Measurements from ENCODE around the gene CD79A.

Gene CD79A

GRCh38 chr19:41876847-41877832, at the start of gene CD79A:
CD79A (plus strand) TSS chr19:41877279; CDS start chr19:41877305, 26 bp downstream.
- in situ Hi-C loops (cut with MboI; ENCODE audit: low sequenced_read_pairs, unreplicated experiment), result no loop called here
- peak; percentile 84 for DNase-seq (ENCODE audit: low spot score)

GRCh38 chr19:41837981-41838708, 38.9 kb upstream of the CD79A start:
- TF ChIP-seq CTCF (IDR thresholded peaks at IDR 0.05; ENCODE audit: borderline replicate concordance, control extremely low read depth, extremely low read depth, insufficient read depth, missing control alignments), result no peak
- DNase-seq (ENCODE audit: low spot score), result no peak
- in situ Hi-C loops (cut with MboI; ENCODE audit: low sequenced_read_pairs, unreplicated experiment), result no loop called here

More at GRCh38 chr19:41876847-41877832, at the start of gene CD79A:
- no peak for TF ChIP-seq CTCF (IDR thresholded peaks at IDR 0.05; ENCODE audit: borderline replicate concordance, control extremely low read depth, extremely low read depth, insufficient read depth, missing control alignments)

GRCh38 chr19:41839211-41839610, 37.9 kb upstream of the CD79A start:
- in situ Hi-C loops (cut with MboI; ENCODE audit: low sequenced_read_pairs, unreplicated experiment), result no loop called here

GRCh38 chr19:41843371-41843770, 33.7 kb upstream of the CD79A start:
- in situ Hi-C loops (cut with MboI; ENCODE audit: low sequenced_read_pairs, unreplicated experiment), result no loop called here
- no peak for DNase-seq (ENCODE audit: low spot score)

More at GRCh38 chr19:41839211-41839610, 37.9 kb upstream of the CD79A start:
- DNase-seq (ENCODE audit: low spot score), result no peak
- no peak for TF ChIP-seq CTCF (IDR thresholded peaks at IDR 0.05; ENCODE audit: borderline replicate concordance, control extremely low read depth, extremely low read depth, insufficient read depth, missing control alignments)

GRCh38 chr19:41844601-41845000, 32.5 kb upstream of the CD79A start, which contains the start of gene LYPD4:
LYPD4 (minus strand) TSS chr19:41844683; CDS start chr19:41839285, 5,398 bp downstream.
- TF ChIP-seq CTCF (IDR thresholded peaks at IDR 0.05; ENCODE audit: borderline replicate concordance, control extremely low read depth, extremely low read depth, insufficient read depth, missing control alignments), result no peak
- no peak for DNase-seq (ENCODE audit: low spot score)
- in situ Hi-C loops (cut with MboI; ENCODE audit: low sequenced_read_pairs, unreplicated experiment), result no loop called here

More at GRCh38 chr19:41843371-41843770, 33.7 kb upstream of the CD79A start:
- no peak for TF ChIP-seq CTCF (IDR thresholded peaks at IDR 0.05; ENCODE audit: borderline replicate concordance, control extremely low read depth, extremely low read depth, insufficient read depth, missing control alignments)

GRCh38 chr19:41845001-41845050, 32.3 kb upstream of the CD79A start, which contains the start of gene DMRTC2:
DMRTC2 (plus strand) TSS chr19:41845042; CDS start chr19:41847429, 2,387 bp downstream.
- in situ Hi-C loops (cut with MboI; ENCODE audit: low sequenced_read_pairs, unreplicated experiment), result no loop called here
- DNase-seq (ENCODE audit: low spot score), result no peak
- no peak for TF ChIP-seq CTCF (IDR thresholded peaks at IDR 0.05; ENCODE audit: borderline replicate concordance, control extremely low read depth, extremely low read depth, insufficient read depth, missing control alignments)
